HG03045 (cell line): Measurements from ENCODE around the gene ZCCHC7.
"Not testable (repeated sequence)": the region's sequence is repeated elsewhere in the genome, so short reads cannot be mapped to it uniquely, and the experiment has no call there.

Experiments used
- ATAC-seq: cut with Tn5 transposase; IDR thresholded peaks from one replicate; pipeline ENCODE4 v1.9.1; 2021; ENCODE audit warnings: mild to moderate bottlenecking, moderate library complexity; ENCODE audit not compliant: unreplicated experiment

ZCCHC7 gene

DNA sequence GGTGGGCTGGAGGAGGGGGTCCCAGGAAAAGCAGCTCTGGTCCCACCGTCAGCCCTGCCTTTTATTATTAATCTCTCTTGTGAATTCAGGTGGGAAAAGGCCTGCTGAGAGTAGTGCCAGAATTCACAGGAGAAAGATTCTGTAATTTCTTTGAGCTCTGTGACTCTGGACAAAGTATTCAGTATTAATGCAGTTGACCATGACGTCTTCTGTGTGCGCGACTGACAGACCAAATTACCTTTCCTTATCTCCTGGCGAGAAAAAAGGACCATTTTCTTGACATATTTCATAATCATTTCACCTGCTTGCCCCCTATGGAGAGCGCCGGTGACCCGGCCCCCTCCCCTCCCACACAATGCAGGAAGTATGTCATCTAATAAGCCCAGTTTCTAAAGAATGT lies 275.3 kb downstream of the ZCCHC7 start:
- no peak for ATAC-seq

GRCh38 chr9:37397948-37398347 lies 277.6 kb downstream of the ZCCHC7 start:
- not testable (repeated sequence) for ATAC-seq

- no peak for ATAC-seq
Observed at GRCh38 chr9:37398464-37399025, 278.2 kb downstream of the ZCCHC7 start.

DNA sequence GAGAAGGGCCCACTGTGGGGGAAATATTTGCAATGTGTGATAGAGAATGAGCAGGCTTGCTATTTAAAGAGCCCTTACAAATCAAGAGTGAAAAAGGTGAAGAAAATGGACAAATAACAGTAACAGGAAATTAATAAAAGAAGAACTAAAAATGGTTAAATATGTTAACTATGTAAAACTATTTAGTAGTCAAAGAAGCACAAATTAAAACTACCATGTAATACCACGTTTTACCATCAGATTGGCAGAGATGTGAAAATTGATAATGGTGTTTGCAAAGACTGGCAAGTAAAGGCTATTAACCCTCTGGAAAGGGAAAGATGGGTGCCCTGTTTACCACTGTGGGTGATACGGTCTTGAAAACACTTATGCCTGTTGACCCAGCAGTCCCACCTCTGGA lies 279.0 kb downstream of the ZCCHC7 start:
- no peak for ATAC-seq

GRCh38 chr9:37404590-37404989 lies 284.2 kb downstream of the ZCCHC7 start:
- no peak for ATAC-seq

DNA sequence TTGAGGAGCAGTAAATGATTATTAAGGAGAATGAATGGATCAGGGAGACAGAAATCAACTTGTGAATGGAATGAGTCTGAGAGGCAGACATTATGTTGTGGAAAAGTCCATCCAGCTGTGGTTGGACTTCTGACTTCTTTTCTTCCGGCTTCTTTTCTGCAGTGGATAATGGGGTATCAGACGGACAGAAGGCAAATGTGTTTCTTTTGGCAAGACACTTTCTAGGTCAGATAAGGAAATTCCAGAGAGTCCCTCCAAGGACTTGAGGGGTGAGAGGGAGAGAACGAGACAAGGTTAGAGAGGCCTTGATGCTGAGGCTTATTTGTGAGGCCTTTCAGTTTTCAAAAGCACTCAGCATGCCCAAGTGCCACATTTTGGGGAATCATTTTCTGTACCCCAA lies 285.0 kb downstream of the ZCCHC7 start:
- no peak for ATAC-seq

DNA sequence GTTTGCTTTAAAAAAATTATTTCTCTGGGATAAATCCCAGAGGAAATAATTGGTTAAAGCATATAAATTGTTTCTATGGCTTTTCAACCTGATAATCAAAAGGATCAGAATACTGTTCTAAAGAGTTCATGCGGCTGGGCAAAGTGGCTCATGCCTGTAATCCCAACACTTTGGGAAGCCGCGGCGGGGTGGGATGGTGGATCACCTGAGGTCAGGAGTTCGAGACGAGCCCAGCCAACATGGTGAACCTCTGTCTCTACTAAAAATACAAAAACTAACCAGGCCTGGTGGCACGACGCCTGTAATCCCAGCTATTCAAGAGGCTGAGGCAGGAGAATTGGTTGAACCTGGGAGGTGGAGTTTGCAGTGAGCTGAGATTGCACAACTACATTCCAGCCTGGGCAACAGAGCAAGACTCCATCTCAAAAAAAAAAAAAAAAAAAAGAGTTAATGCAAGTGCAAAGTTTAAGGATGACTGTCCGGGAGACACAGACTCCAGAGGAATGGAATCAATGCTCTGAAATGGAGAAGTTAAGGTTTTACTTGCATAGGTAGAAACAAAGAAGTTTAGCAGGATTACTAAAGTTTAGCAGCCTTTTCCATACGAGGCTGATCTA lies 285.5 kb downstream of the ZCCHC7 start:
- ATAC-seq = no peak

- ATAC-seq = no peak
Observed at GRCh38 chr9:37406603-37407401, 286.4 kb downstream of the ZCCHC7 start.

GRCh38 chr9:37407468-37407867 lies 287.1 kb downstream of the ZCCHC7 start:
- no peak for ATAC-seq
